BLaER1 treated with 17β-estradiol and CSF1 and Interleukin-3, amounts not matched to agents 10 nM and 100 nM (cell line): Measurements from ENCODE around the gene DRG2.

Source experiments
- H3K27ac ChIP-seq, 11 experiments: shearing (Covaris generic); formaldehyde crosslinking; 2 replicates each; pipeline ENCODE4 v1.8.1; 2022
- H3K27me3 ChIP-seq, 11 experiments: shearing (Covaris generic); formaldehyde crosslinking; 2 replicates each; pipeline ENCODE4 v1.8.1; 2022
- H3K36me3 ChIP-seq, 11 experiments: shearing (Covaris generic); formaldehyde crosslinking; 2 replicates each; pipeline ENCODE4 v1.8.1; 2022
- H3K4me1 ChIP-seq, 10 experiments: shearing (Covaris generic); formaldehyde crosslinking; 2 replicates each; pipeline ENCODE4 v1.8.1; 2022
- H3K4me2 ChIP-seq, 11 experiments: shearing (Covaris generic); formaldehyde crosslinking; 2 replicates each; pipeline ENCODE4 v1.8.1; 2022
- H3K4me3 ChIP-seq, 10 experiments: shearing (Covaris generic); formaldehyde crosslinking; 2 replicates each; pipeline ENCODE4 v1.8.1; 2022
- H3K9ac ChIP-seq, 11 experiments: shearing (Covaris generic); formaldehyde crosslinking; 2 replicates each; pipeline ENCODE4 v1.8.1; 2022
- H3K9me3 ChIP-seq, 11 experiments: shearing (Covaris generic); formaldehyde crosslinking; replicated peaks in 1 of 11; 2 replicates each; pipeline ENCODE4 v1.8.1; 2022
- H4K20me1 ChIP-seq, 11 experiments: shearing (Covaris generic); formaldehyde crosslinking; 2 replicates each; pipeline ENCODE4 v1.8.1; 2022
- Cebpa-rat ChIP-seq, 11 experiments: shearing (Covaris generic); IDR thresholded peaks; 2 replicates each; pipeline ENCODE4 v1.8.1; 2022

DRG2 gene

DNA sequence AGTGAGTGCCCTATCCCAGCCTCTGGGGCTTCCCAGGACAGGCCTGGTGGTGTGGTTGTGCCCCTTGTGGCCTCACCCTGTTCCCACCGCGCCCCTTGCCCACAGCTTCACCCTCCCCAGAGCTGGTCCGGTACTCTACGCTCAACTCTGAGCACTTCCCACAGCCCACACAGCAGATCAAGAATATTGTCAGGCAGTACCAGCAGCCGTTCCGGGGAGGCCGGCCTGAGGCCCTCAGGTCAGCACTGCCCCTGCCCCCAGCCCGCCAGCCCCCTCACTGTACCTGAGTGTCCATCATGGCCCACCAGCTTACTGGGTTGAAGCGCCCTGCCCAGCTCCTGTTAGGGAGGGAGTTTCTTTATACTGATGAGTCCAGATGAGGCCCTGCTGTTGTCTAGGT, 63.5 kb downstream of the DRG2 start:
- no peaks in the 10 kb centered on the region for H3K27me3 ChIP-seq
- H4K20me1 ChIP-seq, result no peaks in the 10 kb centered on the region
- no peak overlapping the region for H3K9ac ChIP-seq
- H3K4me2 ChIP-seq, result no peak overlapping the region
- no peak for TF ChIP-seq Cebpa-rat (IDR thresholded peaks at IDR 0.05)
- no peaks in the 10 kb centered on the region for H3K36me3 ChIP-seq
- no peaks in the 10 kb centered on the region for H3K9me3 ChIP-seq
- H3K27ac ChIP-seq, result no peak overlapping the region
- H3K4me1 ChIP-seq, result peaks cover 11 to 30% (median 22%) of the 10 kb centered on the region in 10 experiments
- no peak overlapping the region for H3K4me3 ChIP-seq

DNA sequence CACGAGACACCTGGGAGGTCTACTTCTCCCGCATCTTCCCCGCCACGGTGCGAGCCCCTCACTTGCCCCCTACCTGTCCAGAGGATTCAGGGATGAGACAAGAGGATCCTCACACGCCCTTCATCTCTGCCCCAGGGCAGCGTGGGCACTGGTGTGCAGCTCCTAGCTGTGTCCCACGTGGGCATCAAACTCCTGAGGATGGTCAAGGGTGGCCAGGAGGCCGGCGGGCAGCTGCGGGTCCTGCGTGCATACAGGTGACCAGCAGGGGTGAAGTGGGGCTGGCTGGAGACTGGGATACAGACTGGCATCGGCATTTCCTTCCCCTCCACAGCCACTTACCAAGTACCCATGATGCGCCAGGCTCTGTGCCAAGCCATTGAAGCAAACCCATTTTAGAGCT, 67.4 kb downstream of the DRG2 start:
- Histone ChIP-seq H3K27me3 (no peaks in the 10 kb centered on the region), H3K4me3 (no peak overlapping the region), H4K20me1 (no peaks in the 10 kb centered on the region), H3K4me2 (no peak overlapping the region), H3K27ac (no peak overlapping the region), H3K9ac (no peak overlapping the region), H3K9me3 (no peaks in the 10 kb centered on the region), H3K36me3 (no peaks in the 10 kb centered on the region), H3K4me1 (peaks cover 23 to 60% (median 33%) of the 10 kb centered on the region in 10 experiments)
- TF ChIP-seq Cebpa-rat (IDR thresholded peaks at IDR 0.05), result no peak

DNA sequence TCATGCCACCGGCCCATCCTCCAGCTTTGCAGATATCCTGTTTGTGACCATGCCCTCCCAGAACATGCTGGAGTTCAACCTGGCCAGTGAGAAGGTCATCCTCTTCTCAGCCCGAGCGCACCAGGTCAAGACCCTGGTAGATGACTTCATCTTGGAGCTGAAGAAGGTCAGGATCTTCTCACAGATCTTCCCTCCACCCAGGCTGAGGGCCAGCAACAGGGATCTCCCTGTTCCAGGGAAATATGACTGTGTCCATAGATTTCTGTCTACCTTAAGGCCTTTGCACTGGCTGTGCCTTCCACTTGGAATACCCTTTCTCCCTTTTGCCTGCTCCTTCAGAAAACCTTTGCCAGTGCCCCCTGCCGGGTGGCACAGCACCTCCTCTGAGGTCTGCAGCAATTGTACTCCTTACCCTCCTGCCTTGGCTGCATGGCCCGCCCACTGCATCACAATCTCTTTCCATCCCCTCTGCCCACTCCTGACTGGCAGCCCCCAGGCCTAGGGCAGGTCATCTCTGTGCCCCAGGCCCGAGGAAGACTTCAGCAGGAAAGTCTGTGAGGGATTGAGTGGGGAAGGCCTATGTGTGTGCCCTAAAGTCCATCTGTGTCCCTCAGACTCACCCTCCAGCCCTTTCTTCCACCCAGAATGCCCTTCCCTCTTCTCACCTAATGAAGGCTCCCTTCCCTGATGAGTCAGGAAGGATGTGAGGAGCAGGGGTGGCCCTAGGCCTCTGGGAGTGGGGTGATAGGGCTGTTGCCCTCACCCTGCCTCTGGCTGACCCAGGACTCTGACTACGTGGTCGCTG, 68.6 kb downstream of the DRG2 start:
- TF ChIP-seq Cebpa-rat (IDR thresholded peaks at IDR 0.05), result no peak
- no peak overlapping the region for H3K4me3 ChIP-seq
- no peaks in the 10 kb centered on the region for H3K27me3 ChIP-seq
- no peak overlapping the region for H3K27ac ChIP-seq
- no peak overlapping the region; a peak in 1 of 22 replicates for H3K4me2 ChIP-seq
- H3K4me1 ChIP-seq, result peaks cover 23 to 68% (median 40%) of the 10 kb centered on the region in 10 experiments
- no peaks in the 10 kb centered on the region for H3K36me3 ChIP-seq
- H3K9ac ChIP-seq, result no peak overlapping the region
- H3K9me3 ChIP-seq, result no peaks in the 10 kb centered on the region
- no peaks in the 10 kb centered on the region for H4K20me1 ChIP-seq

DNA sequence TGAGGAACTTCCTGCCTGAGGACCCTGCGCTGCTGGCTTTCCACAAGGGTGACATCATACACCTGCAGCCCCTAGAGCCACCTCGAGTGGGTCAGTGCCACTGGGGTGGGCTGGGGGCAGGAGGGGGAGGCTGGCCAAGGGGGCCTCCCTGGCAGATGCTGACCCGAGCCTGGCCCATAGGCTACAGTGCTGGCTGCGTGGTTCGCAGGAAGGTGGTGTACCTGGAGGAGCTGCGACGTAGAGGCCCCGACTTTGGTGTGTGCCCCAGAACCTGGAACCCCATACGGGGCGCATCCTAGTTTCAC, 69.2 kb downstream of the DRG2 start:
- no peak overlapping the region for H3K27ac ChIP-seq
- peak overlapping the region in 2 of 11 experiments; percentile 12 to 84; a peak in 2 of 22 replicates for H3K4me2 ChIP-seq
- H3K4me1 ChIP-seq, result peaks cover 23 to 69% (median 41%) of the 10 kb centered on the region in 10 experiments
- H4K20me1 ChIP-seq, result no peaks in the 10 kb centered on the region
- H3K27me3 ChIP-seq, result no peaks in the 10 kb centered on the region
- no peak for TF ChIP-seq Cebpa-rat (IDR thresholded peaks at IDR 0.05)
- no peaks in the 10 kb centered on the region for H3K36me3 ChIP-seq
- no peaks in the 10 kb centered on the region for H3K9me3 ChIP-seq
- no peak overlapping the region for H3K9ac ChIP-seq
- no peak overlapping the region for H3K4me3 ChIP-seq
